Inferior parietal cortex (tissue), 1 donor: ENCODE measurements around the gene IZUMO2.

Source experiments
- DNase-seq: peaks from one replicate; pipeline ENCODE4 v3.0.0-alpha.2; 2016; ENCODE audit errors: extremely low spot score

The IZUMO2 gene

DNA sequence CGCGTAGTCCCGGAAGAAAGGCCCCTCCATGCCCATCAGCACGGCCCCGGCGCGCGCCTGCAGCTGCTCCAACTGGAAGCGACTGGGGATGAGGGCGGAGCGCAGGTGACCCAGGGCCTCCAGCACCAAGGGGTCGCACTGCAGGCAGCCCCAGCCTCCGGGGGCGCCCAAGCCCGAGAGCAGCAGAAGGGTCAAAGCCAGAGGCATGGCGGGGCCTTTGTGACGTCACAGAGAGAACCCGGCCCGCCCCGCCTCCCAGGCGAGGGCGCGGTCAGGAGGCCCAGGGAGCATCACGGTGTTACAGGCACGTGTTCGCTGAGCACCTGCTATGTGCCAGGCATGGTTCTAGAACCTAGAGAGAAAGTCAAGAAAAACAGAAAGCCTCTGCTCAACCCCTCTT, at the start of gene IZUMO2:
Gene IZUMO2, minus strand, starts transcription at position 294 of the 400 bp plus-strand sequence. Its CDS starts 87 bp downstream, at position 207.
- DNase-seq: no peak

DNA sequence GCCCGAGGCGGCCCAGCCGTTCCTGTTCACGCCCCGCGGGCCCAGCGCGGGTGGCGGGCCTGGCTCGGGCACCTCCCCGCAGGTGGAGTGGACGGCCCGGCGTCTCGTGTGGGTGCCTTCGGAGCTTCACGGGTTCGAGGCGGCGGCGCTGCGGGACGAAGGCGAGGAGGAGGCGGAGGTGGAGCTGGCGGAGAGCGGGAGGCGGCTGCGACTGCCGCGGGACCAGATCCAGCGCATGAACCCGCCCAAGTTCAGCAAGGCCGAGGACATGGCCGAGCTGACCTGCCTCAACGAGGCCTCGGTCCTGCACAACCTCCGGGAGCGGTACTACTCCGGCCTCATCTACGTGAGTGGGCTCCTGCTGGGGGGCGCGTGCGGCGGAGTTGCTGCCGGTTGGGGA, 47.3 kb upstream of the IZUMO2 start:
- no peak for DNase-seq

- no peak for DNase-seq
Measured at GRCh38 chr19:50209131-50209530, 46.0 kb upstream of the IZUMO2 start.

DNA sequence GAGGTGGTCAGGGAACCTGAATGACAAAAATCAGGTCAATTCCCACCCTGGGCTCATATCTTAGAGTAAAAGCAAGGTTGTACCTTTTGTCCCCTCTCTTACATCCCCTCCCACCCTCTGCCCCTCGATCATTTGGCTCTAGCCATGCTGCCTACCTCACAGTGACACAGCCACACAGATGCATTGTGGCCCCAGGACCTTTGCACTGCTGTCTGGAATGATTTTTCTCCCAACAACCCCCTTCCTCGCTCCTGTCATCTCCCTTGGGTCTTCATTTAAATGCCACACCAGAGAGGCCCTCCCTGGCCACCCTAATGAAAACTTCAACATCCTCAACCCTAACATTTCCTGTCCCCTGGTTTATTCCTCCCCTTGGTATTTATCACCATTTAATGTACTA, 44.6 kb upstream of the IZUMO2 start:
- DNase-seq: no peak

DNA sequence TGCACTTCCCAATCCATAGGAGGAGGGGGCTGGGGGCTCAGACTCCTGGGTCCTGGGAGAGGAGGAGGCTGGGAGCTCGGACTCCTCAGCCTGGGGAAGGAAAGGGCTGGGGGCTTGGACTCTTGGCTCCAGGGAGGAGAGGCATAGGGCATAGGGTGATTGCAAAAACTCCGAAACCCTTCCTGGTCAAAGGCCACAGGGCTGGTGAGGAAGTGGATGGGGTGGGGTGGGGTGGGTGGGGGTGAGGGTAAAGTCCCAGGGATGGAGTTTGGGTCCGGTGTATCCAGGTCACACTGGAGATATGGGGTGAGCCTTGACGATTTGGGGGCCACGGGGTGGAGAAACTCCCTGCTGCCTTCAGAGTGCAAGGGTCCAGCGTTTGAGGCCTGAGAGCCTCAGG, 43.1 kb upstream of the IZUMO2 start:
- DNase-seq: no peak

DNA sequence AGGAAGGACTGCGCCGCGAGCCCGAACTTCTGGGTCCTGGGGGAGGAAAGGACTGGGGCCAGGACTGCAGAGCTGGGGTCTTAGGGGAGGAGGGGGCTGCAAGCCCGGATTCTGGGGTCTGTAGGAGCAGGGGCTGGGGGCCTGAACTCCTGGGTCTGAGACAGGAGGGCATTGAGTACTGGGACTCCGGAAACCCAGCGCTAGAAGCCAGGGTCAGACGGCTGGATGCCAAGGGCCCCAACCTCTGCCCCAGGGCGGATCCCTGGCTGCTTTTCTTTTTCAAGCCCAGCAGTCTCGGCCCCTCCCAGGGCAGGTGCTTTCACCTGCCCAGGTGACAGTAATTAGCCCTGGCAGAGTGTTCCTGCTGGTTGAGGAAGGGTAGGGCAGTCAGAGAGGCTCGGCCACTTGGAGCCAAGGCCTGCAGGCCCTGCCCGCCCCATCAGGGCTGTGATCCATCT, 42.6 kb upstream of the IZUMO2 start:
- no peak for DNase-seq

- DNase-seq: no peak
Measured at GRCh38 chr19:50204811-50205675, 42.0 kb upstream of the IZUMO2 start.

DNA sequence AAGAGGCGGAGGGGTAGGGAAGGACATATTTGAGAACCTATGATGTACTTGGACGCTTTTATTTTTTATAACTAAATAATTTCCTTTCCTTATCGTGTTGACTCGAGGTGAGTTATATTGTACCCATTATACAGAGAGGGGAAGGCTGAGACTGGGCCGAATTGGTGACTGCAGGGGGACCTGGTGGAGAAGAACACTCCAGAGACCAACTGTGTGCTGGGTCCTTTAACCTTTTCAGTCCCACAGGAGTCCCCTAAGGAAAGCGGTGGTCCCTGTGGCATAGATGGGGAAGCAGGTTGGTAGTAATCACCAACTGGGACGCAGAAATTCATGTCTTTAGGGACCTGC, 41.0 kb upstream of the IZUMO2 start:
- DNase-seq: no peak

- peak; percentile 95 for DNase-seq
Measured at GRCh38 chr19:50203281-50204080, 40.4 kb upstream of the IZUMO2 start, which contains the start of gene MYH14. MYH14 (plus strand) TSS chr19:50203622; CDS start chr19:50210366, 6,744 bp downstream.

GRCh38 chr19:50202962-50203280, 39.8 kb upstream of the IZUMO2 start:
- DNase-seq: no peak

GRCh38 chr19:50202386-50202785, 39.3 kb upstream of the IZUMO2 start:
- no peak for DNase-seq

DNA sequence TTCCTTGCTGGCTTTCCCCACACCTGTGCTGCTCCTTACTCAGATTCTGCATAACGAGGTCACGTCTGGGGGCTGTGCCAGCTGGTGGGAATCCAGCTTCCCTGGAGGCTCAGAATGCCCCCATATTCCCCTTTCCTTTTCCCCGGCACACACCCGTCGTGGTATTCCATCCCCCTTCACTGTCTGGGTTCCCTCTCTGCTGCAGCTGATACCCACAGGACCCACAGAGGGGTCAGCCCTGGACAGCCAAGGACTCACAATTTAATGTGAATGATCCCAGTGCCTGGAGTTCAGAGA, 36.1 kb upstream of the IZUMO2 start:
- no peak for DNase-seq

DNA sequence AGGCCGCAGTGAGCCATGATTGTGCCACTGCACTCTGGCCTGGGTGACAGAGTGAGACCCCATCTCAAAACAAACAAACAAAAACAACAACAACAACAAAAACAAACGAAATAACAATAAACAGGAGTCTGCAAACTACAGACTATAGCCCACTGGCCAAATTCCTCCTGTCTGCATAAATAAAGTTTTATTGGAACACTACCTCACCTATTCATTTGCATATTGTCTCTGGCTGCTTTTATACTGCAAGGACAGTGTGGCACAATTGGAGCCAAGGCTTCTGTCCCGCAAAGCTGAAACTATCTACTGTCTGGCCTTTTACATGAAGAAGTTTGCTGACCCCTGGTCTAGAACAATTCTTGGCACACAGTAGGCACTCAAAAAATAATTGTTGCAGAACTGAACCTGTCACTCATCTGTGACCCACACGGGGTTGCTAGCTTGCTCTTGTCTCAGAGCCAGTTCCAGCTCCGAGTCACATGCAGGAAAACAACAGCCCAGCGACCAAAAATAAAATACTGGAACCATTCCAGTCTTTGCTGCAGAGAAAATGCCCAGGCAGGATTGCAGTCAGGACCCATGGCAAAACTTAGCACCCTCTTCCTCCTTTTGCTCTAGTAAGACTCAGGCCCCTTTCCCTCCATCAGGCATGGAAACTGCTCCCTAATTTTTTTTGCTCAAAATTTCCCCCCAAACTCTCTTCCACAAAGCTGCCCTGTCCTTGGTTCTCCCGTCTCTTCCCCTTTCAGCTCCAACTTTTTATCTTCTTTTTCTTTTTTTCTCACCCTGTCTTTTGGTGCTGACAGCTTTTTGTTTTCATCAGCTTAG, 35.6 kb upstream of the IZUMO2 start:
- DNase-seq: peak; percentile 4

DNA sequence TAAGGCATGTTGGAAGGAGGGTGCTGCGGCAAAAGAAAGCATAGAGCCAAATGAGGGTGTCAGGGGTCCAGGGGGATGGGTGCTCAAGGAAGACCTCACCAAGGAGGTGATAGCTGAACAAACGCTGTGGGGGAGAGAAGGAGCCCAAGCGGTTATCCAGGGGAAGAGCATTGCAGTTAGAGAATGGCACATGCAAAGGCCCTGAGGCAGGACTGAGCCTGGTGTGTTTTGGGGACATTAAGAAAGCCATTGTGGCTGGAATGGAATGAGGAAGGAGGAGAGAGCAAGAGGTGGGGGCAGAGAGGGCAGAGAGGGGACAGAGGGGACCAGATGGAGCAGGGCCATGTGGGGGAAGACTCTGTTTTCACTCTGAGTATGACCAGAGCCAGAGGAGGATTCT, 34.3 kb upstream of the IZUMO2 start:
- no peak for DNase-seq

DNA sequence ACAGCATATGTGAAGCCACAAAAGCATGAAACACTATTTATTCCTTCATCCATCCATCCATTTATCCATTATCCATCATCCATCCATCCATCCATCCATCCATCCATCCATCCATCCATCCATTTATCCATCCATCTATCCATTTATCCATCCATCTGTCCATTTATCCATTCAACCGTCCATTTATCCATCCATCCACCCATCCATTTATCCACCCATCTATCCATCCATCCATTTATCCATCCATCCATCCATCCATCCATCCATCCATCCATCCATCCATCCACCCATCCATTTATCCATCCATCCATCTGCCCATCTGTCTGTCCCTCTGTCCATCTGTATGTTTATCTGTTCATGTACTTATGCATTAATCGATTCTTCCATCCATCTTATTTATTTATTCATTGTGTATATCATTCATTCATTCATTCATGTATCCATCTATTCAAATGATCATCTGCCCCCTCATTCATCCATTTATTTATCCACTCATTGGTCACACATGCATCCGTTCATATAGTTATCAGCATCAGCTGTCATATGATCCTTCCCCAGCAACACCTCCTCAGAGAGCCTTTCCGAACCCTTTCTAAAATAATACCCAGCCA, 33.3 kb upstream of the IZUMO2 start:
- DNase-seq: no peak

DNA sequence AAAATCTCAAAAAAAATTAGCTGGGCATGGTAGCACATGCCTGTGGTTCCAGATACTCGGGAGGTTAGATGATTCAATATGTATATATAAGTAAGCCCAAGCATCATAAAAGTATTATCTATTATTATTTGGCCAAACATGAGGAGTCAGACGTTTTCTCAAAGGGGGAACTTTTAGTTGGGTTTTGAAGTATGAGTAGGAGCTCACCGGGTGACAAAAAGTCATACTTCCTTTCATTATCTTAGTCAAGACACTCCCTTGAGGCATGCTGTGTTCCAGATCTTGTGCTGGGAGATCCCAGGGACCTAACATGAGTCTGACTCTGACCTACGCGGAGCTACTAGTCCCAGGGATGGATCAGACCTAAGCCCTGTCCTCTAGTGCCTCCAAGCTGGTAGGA, 32.1 kb upstream of the IZUMO2 start:
- DNase-seq: no peak

DNA sequence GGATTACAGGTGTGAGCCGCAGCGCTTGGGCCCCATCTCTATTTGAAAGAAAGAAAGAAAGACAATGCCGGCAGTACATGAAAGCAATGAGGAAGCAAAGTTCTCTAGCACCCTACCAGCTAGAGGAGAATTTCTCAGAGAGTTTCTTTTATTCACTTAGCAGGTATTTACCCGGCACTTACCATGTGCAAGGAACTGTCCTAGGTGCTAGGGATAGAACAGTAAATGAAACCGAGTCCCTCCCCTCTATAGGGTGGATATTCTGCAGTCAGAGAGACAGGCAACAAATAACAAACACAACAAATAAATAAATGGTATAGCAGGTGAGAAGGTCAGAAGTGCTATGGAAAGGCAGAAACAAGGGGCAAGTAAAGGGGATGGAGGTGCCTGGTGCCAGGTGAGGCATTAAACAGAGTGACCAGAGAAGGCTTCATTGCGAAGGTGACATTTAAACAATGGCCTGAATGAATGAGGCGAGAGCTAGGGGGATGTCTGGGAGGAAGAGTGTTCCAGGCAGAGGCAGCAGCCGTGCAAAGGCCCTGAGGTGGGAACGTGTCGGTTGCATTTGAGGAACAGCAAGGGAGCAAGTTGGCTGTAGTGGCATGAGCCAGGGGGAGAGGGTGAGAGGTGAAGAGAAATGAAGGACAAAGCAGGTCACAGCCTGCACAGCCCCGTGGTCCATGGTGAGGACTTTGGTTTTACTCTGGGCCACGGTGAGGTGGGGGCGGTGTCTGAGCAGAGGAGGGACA, 29.6 kb upstream of the IZUMO2 start:
- no peak for DNase-seq

DNA sequence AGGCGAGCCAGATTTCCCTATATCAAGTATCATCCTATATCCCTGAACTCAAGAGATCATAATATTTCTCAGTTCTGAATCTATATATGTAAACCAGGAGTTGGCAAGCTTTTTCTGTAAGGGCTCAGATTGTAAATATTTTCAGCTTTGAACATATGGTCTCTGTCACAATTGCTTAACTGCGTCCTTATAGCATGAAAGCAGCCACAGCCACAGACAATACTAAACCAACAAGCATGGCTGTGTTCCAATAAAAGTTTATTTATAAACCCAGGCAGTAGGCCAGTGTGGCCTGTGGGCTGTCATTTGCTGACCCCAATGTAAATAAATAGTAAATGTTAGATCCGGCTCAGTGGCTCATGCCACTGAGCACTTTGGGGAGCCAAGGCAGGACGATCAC, 28.1 kb upstream of the IZUMO2 start:
- DNase-seq: no peak

GRCh38 chr19:50190439-50190891, 27.4 kb upstream of the IZUMO2 start:
- DNase-seq: no peak

DNA sequence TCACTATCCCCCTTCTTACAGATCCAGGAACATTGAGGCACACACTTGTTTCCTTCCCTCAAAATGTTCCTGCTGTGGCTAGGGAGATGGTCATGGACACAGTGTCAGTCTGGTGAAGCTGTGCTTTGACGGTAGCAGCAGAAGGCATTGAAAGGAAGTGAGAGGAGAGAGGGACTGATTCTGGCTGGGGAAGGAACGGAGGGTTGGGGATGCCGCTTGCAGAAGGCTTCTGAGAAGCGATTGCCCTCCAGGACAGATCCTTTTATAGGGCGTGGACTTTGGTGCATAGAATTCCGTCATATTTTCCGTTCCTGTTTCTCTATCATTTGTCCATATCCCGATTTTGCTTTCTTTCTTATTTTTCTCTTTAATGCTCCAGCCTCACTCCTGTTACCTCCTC, 26.2 kb upstream of the IZUMO2 start:
- DNase-seq: no peak

- DNase-seq: no peak
Measured at GRCh38 chr19:50187937-50188336, 24.9 kb upstream of the IZUMO2 start.
